Loucy (cell line): ENCODE results near the gene EXTL1.

Experiments
- H2AFZ ChIP-seq: fragments of 200-600 bp; sonication (generic); 2 replicates; pipeline ENCODE4 v1.6.0; 2016; ENCODE audit warnings: antibody characterized with exemption, mild to moderate bottlenecking, low read length, moderate library complexity
- H3F3A ChIP-seq: fragments of 200-600 bp; 2 replicates; pipeline ENCODE4 v1.6.0; 2016; ENCODE audit warnings: antibody characterized with exemption, low read depth, mild to moderate bottlenecking
- H3K27me3 ChIP-seq: fragments of 200-600 bp; sonication (generic); 2 replicates; pipeline ENCODE4 v1.6.1; 2014; ENCODE audit warnings: low read length, mild to moderate bottlenecking; ENCODE audit not compliant: insufficient read depth, poor library complexity, severe bottlenecking
- H3K36me3 ChIP-seq: fragments of 200-600 bp; sonication (generic); 2 replicates; pipeline ENCODE4 v1.6.1; 2016; ENCODE audit warnings: low read length; ENCODE audit not compliant: insufficient read depth
- H3K4me1 ChIP-seq: fragments of 200-600 bp; sonication (generic); 2 replicates; pipeline ENCODE4 v1.5.1; 2014; ENCODE audit warnings: low read length, mild to moderate bottlenecking; ENCODE audit not compliant: insufficient read depth, poor library complexity, severe bottlenecking
- H3K4me2 ChIP-seq: fragments of 200-600 bp; sonication (generic); 2 replicates; pipeline ENCODE4 v1.6.0; 2014; ENCODE audit warnings: antibody characterized with exemption, low read length, low read depth, mild to moderate bottlenecking; ENCODE audit not compliant: poor library complexity, severe bottlenecking
- H3K4me3 ChIP-seq: fragments of 200-600 bp; sonication (generic); 2 replicates; pipeline ENCODE4 v1.5.1; 2014; ENCODE audit warnings: low read length, mild to moderate bottlenecking, mixed read lengths; ENCODE audit not compliant: poor library complexity, severe bottlenecking
- H3K79me2 ChIP-seq: fragments of 200-600 bp; sonication (generic); 2 replicates; pipeline ENCODE4 v1.6.1; 2014; ENCODE audit warnings: low read length; ENCODE audit not compliant: insufficient read depth
- H3K9ac ChIP-seq: fragments of 200-600 bp; sonication (generic); 2 replicates; pipeline ENCODE4 v1.6.0; 2014; ENCODE audit warnings: mild to moderate bottlenecking, low read depth, low read length, moderate library complexity; ENCODE audit not compliant: poor library complexity, severe bottlenecking
- H3K9me2 ChIP-seq: fragments of 200-600 bp; sonication (generic); replicated peaks from 2 replicates; pipeline ENCODE4 v1.6.1; 2016; ENCODE audit warnings: low read depth, low read length, mixed read lengths
- H3K9me3 ChIP-seq: fragments of 200-600 bp; sonication (generic); 2 replicates; pipeline ENCODE4 v1.6.1; 2014; ENCODE audit warnings: mild to moderate bottlenecking, antibody characterized with exemption, low read length, low read depth; ENCODE audit not compliant: insufficient read depth
- H4K20me1 ChIP-seq: fragments of 200-600 bp; sonication (generic); 2 replicates; pipeline ENCODE4 v1.6.0; 2014; ENCODE audit warnings: antibody characterized with exemption, low read length, mild to moderate bottlenecking; ENCODE audit not compliant: insufficient read depth, poor library complexity, severe bottlenecking
- EZH2phosphoT487 ChIP-seq: fragments of 200-600 bp; IDR thresholded peaks from 2 replicates; pipeline ENCODE4 v1.6.1; 2018; ENCODE audit warnings: antibody characterized with exemption, mild to moderate bottlenecking, moderate library complexity, borderline replicate concordance
- TF ChIP-seq, protein P1 (sequence below): fragments of 200-600 bp; sonication (generic); conservative IDR thresholded peaks from 2 replicates; pipeline ENCODE4 v1.5.1; 2014; ENCODE audit warnings: mild to moderate bottlenecking, antibody characterized with exemption, low read length

EXTL1 gene

DNA sequence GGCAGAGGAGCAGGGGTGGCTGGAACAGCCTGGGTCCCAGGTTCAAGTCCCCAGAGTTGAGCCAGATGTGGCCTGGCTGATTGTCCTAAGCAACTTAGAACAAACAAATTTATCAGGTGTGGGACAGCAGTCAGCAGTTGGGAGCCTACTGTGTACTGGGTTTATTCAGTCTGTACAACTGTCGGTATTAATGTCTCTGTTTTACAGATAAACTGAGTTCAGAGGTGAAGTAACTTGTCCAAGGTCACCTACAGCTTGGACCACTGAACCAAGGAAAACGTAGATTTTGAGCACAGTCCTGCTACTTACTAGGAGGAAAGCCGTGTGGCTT is 60.4 kb downstream of the EXTL1 start:
- H2AFZ ChIP-seq, result no peak overlapping the region
- H3K4me1 ChIP-seq, result no peaks in the 10 kb centered on the region
- no peaks in the 10 kb centered on the region for H3K79me2 ChIP-seq
- H3K36me3 ChIP-seq, result no peaks in the 10 kb centered on the region
- TF ChIP-seq EZH2phosphoT487, result no peak
- TF ChIP-seq, protein P1, sequence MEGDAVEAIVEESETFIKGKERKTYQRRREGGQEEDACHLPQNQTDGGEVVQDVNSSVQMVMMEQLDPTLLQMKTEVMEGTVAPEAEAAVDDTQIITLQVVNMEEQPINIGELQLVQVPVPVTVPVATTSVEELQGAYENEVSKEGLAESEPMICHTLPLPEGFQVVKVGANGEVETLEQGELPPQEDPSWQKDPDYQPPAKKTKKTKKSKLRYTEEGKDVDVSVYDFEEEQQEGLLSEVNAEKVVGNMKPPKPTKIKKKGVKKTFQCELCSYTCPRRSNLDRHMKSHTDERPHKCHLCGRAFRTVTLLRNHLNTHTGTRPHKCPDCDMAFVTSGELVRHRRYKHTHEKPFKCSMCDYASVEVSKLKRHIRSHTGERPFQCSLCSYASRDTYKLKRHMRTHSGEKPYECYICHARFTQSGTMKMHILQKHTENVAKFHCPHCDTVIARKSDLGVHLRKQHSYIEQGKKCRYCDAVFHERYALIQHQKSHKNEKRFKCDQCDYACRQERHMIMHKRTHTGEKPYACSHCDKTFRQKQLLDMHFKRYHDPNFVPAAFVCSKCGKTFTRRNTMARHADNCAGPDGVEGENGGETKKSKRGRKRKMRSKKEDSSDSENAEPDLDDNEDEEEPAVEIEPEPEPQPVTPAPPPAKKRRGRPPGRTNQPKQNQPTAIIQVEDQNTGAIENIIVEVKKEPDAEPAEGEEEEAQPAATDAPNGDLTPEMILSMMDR, result no peak
- H3K9me2 ChIP-seq, result no peaks in the 10 kb centered on the region
- H3K4me2 ChIP-seq, result no peak overlapping the region
- H3F3A ChIP-seq, result no peaks in the 10 kb centered on the region
- H3K27me3 ChIP-seq, result no peaks in the 10 kb centered on the region
- H4K20me1 ChIP-seq, result no peaks in the 10 kb centered on the region
- H3K4me3 ChIP-seq, result no peak overlapping the region
- no peak overlapping the region for H3K9ac ChIP-seq
- no peaks in the 10 kb centered on the region for H3K9me3 ChIP-seq

DNA sequence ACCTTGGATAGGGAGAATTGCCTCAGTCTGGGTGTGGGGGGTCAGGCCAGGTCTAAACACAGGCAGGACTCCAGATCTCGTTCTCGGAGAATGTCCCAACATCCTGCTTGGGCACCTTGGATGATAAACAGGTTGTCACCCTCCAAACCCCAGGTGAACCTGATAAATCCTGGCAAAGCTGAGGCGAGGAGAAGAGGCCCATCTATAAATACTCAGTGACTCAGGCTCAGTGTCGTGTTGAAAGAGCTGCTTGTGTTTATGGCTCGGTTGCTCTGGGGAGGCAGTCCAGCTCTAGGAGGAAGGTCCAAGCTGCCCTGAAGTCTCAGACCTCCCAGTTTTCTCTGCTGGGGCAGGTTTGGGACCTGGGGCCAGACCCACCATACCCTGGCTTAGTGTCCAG is 61.6 kb downstream of the EXTL1 start:
- H3K9ac ChIP-seq, result no peak overlapping the region
- H3K4me2 ChIP-seq, result no peak overlapping the region
- H3F3A ChIP-seq, result no peaks in the 10 kb centered on the region
- no peaks in the 10 kb centered on the region for H3K27me3 ChIP-seq
- no peak overlapping the region for H3K4me3 ChIP-seq
- no peaks in the 10 kb centered on the region for H3K36me3 ChIP-seq
- H3K9me3 ChIP-seq, result no peaks in the 10 kb centered on the region
- no peaks in the 10 kb centered on the region for H3K4me1 ChIP-seq
- H2AFZ ChIP-seq, result no peak overlapping the region
- H4K20me1 ChIP-seq, result no peaks in the 10 kb centered on the region
- H3K9me2 ChIP-seq, result no peaks in the 10 kb centered on the region
- H3K79me2 ChIP-seq, result no peaks in the 10 kb centered on the region
- no peak for TF ChIP-seq EZH2phosphoT487
- TF ChIP-seq, protein P1, result no peak

- Histone ChIP-seq H3K9me2 (no peaks in the 10 kb centered on the region), H3K36me3 (no peaks in the 10 kb centered on the region), H4K20me1 (no peaks in the 10 kb centered on the region), H3K9me3 (no peaks in the 10 kb centered on the region), H2AFZ (no peak overlapping the region), H3K27me3 (no peaks in the 10 kb centered on the region), H3K4me1 (no peaks in the 10 kb centered on the region), H3F3A (no peaks in the 10 kb centered on the region), H3K9ac (no peak overlapping the region), H3K79me2 (no peaks in the 10 kb centered on the region), H3K4me2 (no peak overlapping the region), H3K4me3 (no peak overlapping the region)
- TF ChIP-seq, protein P1, result no peak
- TF ChIP-seq EZH2phosphoT487, result no peak
These were observed 62.6 kb downstream of the EXTL1 start for GRCh38 chr1:26084091-26084561.
